B cell (primary cell): Measurements from ENCODE around the gene FMNL3. TPM values are rescaled to one million over a fixed set of nuclear protein-coding genes. Genes with fewer than 3 reads are reported as not detected.

Source experiments
- ATAC-seq: fragments of 200-7000 bp; cut with Tn5 transposase; one replicate; pipeline ENCODE4 v1.10.0; 2021; ENCODE audit warnings: low read depth, mild to moderate bottlenecking, moderate number of reproducible peaks, moderate library complexity
- CTCF ChIA-PET: fragments of 350-600 bp; sonication (Branson Sonifier 250); formaldehyde crosslinking; loops from one replicate; lab custom pipeline; 2021; ENCODE audit warnings: antibody characterized with exemption, inconsistent platforms; lab: Charles Lee
- POLR2A ChIA-PET: fragments of 350-600 bp; sonication (Branson Sonifier 250); formaldehyde crosslinking; loops from one replicate; lab custom pipeline; 2021; ENCODE audit warnings: antibody characterized with exemption; lab: Charles Lee
- DNase-seq: peaks from one replicate; pipeline ENCODE4 v3.0.0; 2013
- H2AFZ ChIP-seq: 2 replicates; pipeline ENCODE4 v1.6.1; 2012; ENCODE audit warnings: mild to moderate bottlenecking, low read depth, low read length; ENCODE audit not compliant: insufficient read depth, poor library complexity, severe bottlenecking
- H3K27ac ChIP-seq, 2 donors: 1 replicate in 1 of 2; 2 replicates in 1 of 2; pipeline ENCODE4 v1.5.1; 2012 to 2013; ENCODE audit warnings: low read length in 2 of 2, mild to moderate bottlenecking in 2 of 2, moderate library complexity in 1 of 2
- H3K27me3 ChIP-seq, 4 experiments: fragments of 200-600 bp in 1 of 4; sonication (generic) in 1 of 4; replicated peaks in 1 of 4; 1 replicate in 2 of 4; 2 replicates in 2 of 4; pipeline versions ENCODE4 v1.6.1 to v1.7.0; 2013 to 2016; ENCODE audit warnings: low read length in 3 of 4, mild to moderate bottlenecking in 2 of 4, mixed read lengths in 1 of 4, moderate library complexity in 1 of 4; ENCODE audit not compliant: insufficient read depth in 4 of 4, control insufficient read depth in 3 of 4; ENCODE audit errors: control extremely low read depth in 1 of 4
- H3K36me3 ChIP-seq, 2 experiments: replicated peaks in 1 of 2; 1 replicate in 1 of 2; 2 replicates in 1 of 2; pipeline versions ENCODE4 v1.6.1 to v1.7.1; 2013; ENCODE audit warnings: low read length in 1 of 2; ENCODE audit not compliant: insufficient read depth in 2 of 2, control insufficient read depth in 1 of 2; ENCODE audit errors: control extremely low read depth in 1 of 2, extremely low read depth in 1 of 2
- H3K4me1 ChIP-seq, 2 donors: fragments of 200-600 bp in 1 of 2; sonication (generic) in 1 of 2; 1 replicate in 1 of 2; 2 replicates in 1 of 2; pipeline versions ENCODE4 v1.5.1 to v1.6.1; 2013 to 2017; ENCODE audit warnings: low read length in 2 of 2; ENCODE audit not compliant: control insufficient read depth in 2 of 2, insufficient read depth in 2 of 2
- H3K4me2 ChIP-seq: replicated peaks from 2 replicates; pipeline ENCODE3; 2012; ENCODE audit warnings: mild to moderate bottlenecking, low read depth, low read length; ENCODE audit not compliant: poor library complexity, severe bottlenecking
- H3K4me3 ChIP-seq, 5 experiments: fragments of 200-600 bp in 1 of 5; sonication (generic) in 1 of 5; 1 replicate in 3 of 5; 2 replicates in 2 of 5; pipeline versions ENCODE4 v1.5.1 to v1.7.0; 2011 to 2016; ENCODE audit warnings: low read length in 4 of 5, mild to moderate bottlenecking in 4 of 5, low read depth in 2 of 5, control low read depth in 1 of 5, moderate library complexity in 1 of 5; ENCODE audit not compliant: insufficient read depth in 1 of 5; ENCODE audit errors: control extremely low read depth in 1 of 5, extremely low read depth in 1 of 5
- H3K79me2 ChIP-seq: fragments of 200-600 bp; sonication (generic); one replicate; pipeline ENCODE4 v1.6.0; 2016; ENCODE audit warnings: low read length; ENCODE audit not compliant: control insufficient read depth, insufficient read depth
- H3K9ac ChIP-seq: fragments of 200-600 bp; sonication (generic); 2 replicates; pipeline ENCODE4 v1.6.1; 2017; ENCODE audit warnings: mild to moderate bottlenecking, low read length, moderate library complexity
- H3K9me3 ChIP-seq, 3 donors: one replicate each; pipeline versions ENCODE4 v1.6.1 to v1.7.1; 2013; ENCODE audit warnings: low read length in 2 of 3; ENCODE audit not compliant: control insufficient read depth in 2 of 3, insufficient read depth in 1 of 3; ENCODE audit errors: control extremely low read depth in 1 of 3
- H4K20me1 ChIP-seq: 2 replicates; pipeline ENCODE4 v1.6.0; 2012; ENCODE audit warnings: mild to moderate bottlenecking, low read length; ENCODE audit not compliant: insufficient read depth, control insufficient read depth, poor library complexity, severe bottlenecking
- H3K27ac Mint-ChIP-seq: one replicate; pipeline ENCODE4 v1.8.0; 2021; ENCODE audit warnings: mixed read lengths
- H3K27me3 Mint-ChIP-seq: one replicate; pipeline ENCODE4 v1.8.0; 2021; ENCODE audit warnings: mixed read lengths
- H3K4me1 Mint-ChIP-seq: one replicate; pipeline ENCODE4 v1.8.0; 2021; ENCODE audit warnings: mixed read lengths
- H3K4me3 Mint-ChIP-seq: one replicate; pipeline ENCODE4 v1.8.0; 2021; ENCODE audit warnings: mixed read lengths
- H3K9me3 Mint-ChIP-seq: one replicate; pipeline ENCODE4 v1.8.0; 2022; ENCODE audit warnings: mixed read lengths; ENCODE audit not compliant: insufficient read depth
- CTCF ChIP-seq: fragments of 200-600 bp; IDR thresholded peaks from one replicate; pipeline ENCODE4 v1.8.0; 2022; ENCODE audit warnings: antibody characterized with exemption, mild to moderate bottlenecking
- EZH2 ChIP-seq: IDR thresholded peaks from 2 replicates; pipeline ENCODE4 v1.6.1; 2012; ENCODE audit warnings: borderline replicate concordance, low read depth, mild to moderate bottlenecking, moderate library complexity, low read length; ENCODE audit not compliant: insufficient read depth, poor library complexity, severe bottlenecking
- WGBS: methylation state at CpG from one replicate; pipeline ENCODE4 v1.1.5; 2013; ENCODE audit warnings: missing lambda C conversion rate; ENCODE audit not compliant: insufficient coverage; 5-methylcytosine and 5-hydroxymethylcytosine counted together
- intact Hi-C: fragments of 100-400 bp; cut with micrococcal nuclease; formaldehyde crosslinking; loops from one replicate; pipeline ENCODE4 v1.10.0; 2022
- polyA plus RNA-seq: library from polyadenylated mRNA; depleted of rRNA; stranded (reverse); fragments of >200 nt; gene quantifications from 2 replicates; pipeline ENCODE4 v1.2.3, GENCODE V29; 2012
- small RNA-seq: library from RNA; depleted of rRNA; stranded (forward); fragments of <200 nt; gene quantifications from one replicate; pipeline ENCODE3, GENCODE V24; 2012; ENCODE audit warnings: low replicate concordance, low read depth; ENCODE audit not compliant: insufficient read length
- total RNA-seq, 2 donors: library from RNA; stranded (reverse); fragments of 120-200 nt in 1 of 2; gene quantifications; 1 replicate in 1 of 2; 2 replicates in 1 of 2; pipeline versions ENCODE4 v1.2.3 to v1.2.4, GENCODE V29; 2013 to 2022

The FMNL3 gene
- total and polyA plus RNA-seq, 2 donors (not counting 1 experiment from before 2014, with no cell fraction given), result 19.3 to 69.9 TPM

DNA sequence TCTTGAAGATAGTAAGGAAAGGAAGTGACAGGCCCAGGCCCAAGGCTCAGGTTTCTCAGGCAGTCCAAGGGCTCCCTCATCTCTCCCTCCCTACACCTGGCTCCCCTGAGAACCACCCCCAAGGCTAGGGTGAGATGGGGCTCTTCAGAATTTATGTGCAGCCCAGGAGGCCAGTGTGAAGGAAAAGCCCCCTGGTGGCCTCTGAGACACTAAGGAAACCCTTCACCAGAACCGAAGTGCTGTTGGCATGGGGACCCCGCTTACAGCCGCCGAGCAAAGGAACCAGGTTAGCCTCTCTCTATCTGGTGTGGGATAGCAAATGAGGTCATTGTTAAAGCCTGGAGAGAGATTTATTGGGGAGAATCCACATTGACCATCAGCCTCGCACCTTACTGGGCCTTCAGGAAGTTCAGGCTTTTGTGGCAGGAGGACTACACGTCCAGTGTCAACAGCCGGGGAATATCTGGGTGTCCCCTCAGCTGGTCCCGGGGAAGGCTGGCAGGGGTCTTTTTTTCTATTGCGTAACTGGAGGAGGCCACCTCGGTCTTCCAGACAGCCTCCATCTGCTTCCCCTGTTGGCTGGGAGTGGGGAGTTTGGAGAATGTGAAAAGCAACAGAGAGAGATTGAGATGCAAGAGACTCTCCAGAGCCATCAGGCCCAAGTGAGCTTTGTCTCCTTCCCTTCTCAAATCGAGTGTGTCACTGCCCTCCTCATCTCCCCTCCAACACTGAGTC lies 119.9 kb downstream of the FMNL3 start:
- Histone ChIP-seq H3K4me1 (no peaks in the 10 kb centered on the region), H2AFZ (no peak overlapping the region), H3K79me2 (no peaks in the 10 kb centered on the region), H4K20me1 (no peaks in the 10 kb centered on the region), H3K4me3 (no peak overlapping the region), H3K4me2 (no peak overlapping the region), H3K9ac (no peak overlapping the region), H3K27me3 (no peaks in the 10 kb centered on the region), H3K27ac (no peak overlapping the region), H3K36me3 (peaks cover 0 to 23% of the 10 kb centered on the region in 2 experiments), H3K9me3 (peaks cover 1 to 10% (median 8%) of the 10 kb centered on the region in 3 donors)
- intact Hi-C loops, result no loop called here
- peaks cover 5% of the 10 kb centered on the region for H3K9me3 Mint-ChIP-seq
- no peak for DNase-seq
- no peak for ATAC-seq
- no peak overlapping the region for H3K4me3 Mint-ChIP-seq
- H3K4me1 Mint-ChIP-seq, result no peaks in the 10 kb centered on the region
- CTCF ChIA-PET, result interaction anchor here (1.3 kb wide), 1 partner anchor 8 kb away, joined by 3 read pairs; no protein-coding TSS in a partner anchor
- WGBS, result 95% methylated on average over 11 of the region's 11 CpGs
- TF ChIP-seq EZH2, result no peak
- TF ChIP-seq CTCF, result no peak
- no peaks in the 10 kb centered on the region for H3K27me3 Mint-ChIP-seq
- H3K27ac Mint-ChIP-seq, result no peak overlapping the region
- POLR2A ChIA-PET, result no interaction called here

Small RNA genes lying within 50 kb of the gene (small RNA-seq; reads per million reads assigned to genes)
- gene AC020612.2 (not detected), gene HIGD1AP9 (not detected), gene POLR2KP1 (not detected), gene RNU6-834P (not detected)

Other genes with a start within 250 kb of the FMNL3 start
- 0.19 and 0.54 TPM in 2 replicates for gene KCNH3, start 168.4 kb downstream of the FMNL3 start, total RNA-seq
- gene KCNH3, start 168.4 kb downstream of the FMNL3 start, polyA plus RNA-seq, result 0.49 and 1.2 TPM in 2 replicates
- 81.1 and 84.3 TPM in 2 replicates for gene MCRS1, start 139.3 kb downstream of the FMNL3 start, total RNA-seq
- gene MCRS1, start 139.3 kb downstream of the FMNL3 start, polyA plus RNA-seq, result 107 and 123 TPM in 2 replicates
- gene FAM186B, start 101.8 kb downstream of the FMNL3 start, total RNA-seq, result 0.47 and 0.70 TPM in 2 replicates
- 0.13 and 0.23 TPM in 2 replicates for gene FAM186B, start 101.8 kb downstream of the FMNL3 start, polyA plus RNA-seq
- gene PRPF40B, start 83.8 kb downstream of the FMNL3 start, total RNA-seq, result 23.6 and 23.7 TPM in 2 replicates
- 10.3 and 11.7 TPM in 2 replicates for gene PRPF40B, start 83.8 kb downstream of the FMNL3 start, polyA plus RNA-seq
- 335 and 336 TPM in 2 replicates for gene TMBIM6, start 34.2 kb upstream of the FMNL3 start, total RNA-seq
- gene TMBIM6, start 34.2 kb upstream of the FMNL3 start, polyA plus RNA-seq, result 178 and 295 TPM in 2 replicates
- gene NCKAP5L, start 121.0 kb upstream of the FMNL3 start, total RNA-seq, result 13.2 and 13.4 TPM in 2 replicates
- gene NCKAP5L, start 121.0 kb upstream of the FMNL3 start, polyA plus RNA-seq, result 3.2 and 4.0 TPM in 2 replicates
- gene BCDIN3D, start 135.7 kb upstream of the FMNL3 start, total RNA-seq, result 14.7 and 17.4 TPM in 2 replicates
- gene BCDIN3D, start 135.7 kb upstream of the FMNL3 start, polyA plus RNA-seq, result 1.3 and 2.0 TPM in 2 replicates
- gene FAIM2, start 196.5 kb upstream of the FMNL3 start, total RNA-seq, result not detected in 2 replicates
- not detected in 2 replicates for gene FAIM2, start 196.5 kb upstream of the FMNL3 start, polyA plus RNA-seq
- gene AQP2, start 243.3 kb upstream of the FMNL3 start, total RNA-seq, result not detected in 2 replicates
- not detected in 2 replicates for gene AQP2, start 243.3 kb upstream of the FMNL3 start, polyA plus RNA-seq